H1 (cell line): ENCODE data around the gene COPS2. TPM values are rescaled to one million over a fixed set of nuclear protein-coding genes. Genes with fewer than 3 reads are reported as not detected.

ENCODE experiments used
- RXRA ChIP-seq: IDR thresholded peaks from 2 replicates; pipeline ENCODE4 v1.6.1; 2011; ENCODE audit warnings: low read depth, mild to moderate bottlenecking, low read length, moderate library complexity; ENCODE audit not compliant: insufficient read depth
- TCF12 ChIP-seq: IDR thresholded peaks from 2 replicates; pipeline ENCODE4 v1.6.1; 2011; ENCODE audit warnings: low read depth, mild to moderate bottlenecking, low read length
- polyA plus RNA-seq, 7 experiments: library from polyadenylated mRNA; depleted of rRNA in 3 of 7; stranded (reverse) in 5 of 7; unstranded in 2 of 7; fragments of >200 nt in 5 of 7; fragments of 200-250 nt in 2 of 7; gene quantifications; 1 replicate in 5 of 7; 2 replicates in 1 of 7; 4 replicates in 1 of 7; pipeline versions ENCODE4 v1.2.1 to v1.2.3, GENCODE V29; 2011 to 2013; ENCODE audit warnings: missing spikeins in 2 of 7, mixed read lengths in 2 of 7
- total RNA-seq: library from RNA; stranded (reverse); fragmentation: NEBNext Ultra II Directional; extraction: Animal tissue kit (Norgen Biotek cat#: 25700); gene quantifications from 2 replicates; pipeline ENCODE4 v1.2.1, GENCODE V29; 2021
- TF ChIP-seq, protein P1 (sequence below): fragments of 300-600 bp; sonication (generic); IDR thresholded peaks from 2 replicates; pipeline ENCODE4 v1.7.1; 2012; ENCODE audit warnings: low read length, moderate library complexity, mild to moderate bottlenecking, inconsistent platforms; ENCODE audit not compliant: insufficient replicate concordance

The COPS2 gene
- total and polyA plus RNA-seq, 2 of the 8 experiments (the other 6 are each of a cell fraction or from before 2014, with no cell fraction given), result 17.7 to 85.1 TPM

DNA sequence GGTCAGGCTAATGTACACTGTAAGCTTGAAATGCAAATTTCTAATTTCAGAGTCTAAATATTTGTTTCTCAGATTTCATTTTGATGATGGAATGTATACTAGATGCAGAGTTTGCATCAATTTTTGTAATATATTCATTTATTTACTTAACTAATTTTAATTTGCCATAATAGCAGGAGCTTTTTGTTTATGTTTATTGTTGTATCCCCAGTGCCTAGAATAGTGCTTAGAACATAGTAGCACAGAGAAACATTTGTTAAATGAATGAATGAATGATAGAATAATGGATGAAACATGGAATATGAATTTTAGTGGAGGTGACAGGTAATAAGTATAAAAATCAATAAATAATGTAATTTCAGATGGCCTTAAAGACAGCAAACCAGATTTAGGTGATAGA is 9.5 kb upstream of the COPS2 start (continued):
- TF ChIP-seq, protein P1, sequence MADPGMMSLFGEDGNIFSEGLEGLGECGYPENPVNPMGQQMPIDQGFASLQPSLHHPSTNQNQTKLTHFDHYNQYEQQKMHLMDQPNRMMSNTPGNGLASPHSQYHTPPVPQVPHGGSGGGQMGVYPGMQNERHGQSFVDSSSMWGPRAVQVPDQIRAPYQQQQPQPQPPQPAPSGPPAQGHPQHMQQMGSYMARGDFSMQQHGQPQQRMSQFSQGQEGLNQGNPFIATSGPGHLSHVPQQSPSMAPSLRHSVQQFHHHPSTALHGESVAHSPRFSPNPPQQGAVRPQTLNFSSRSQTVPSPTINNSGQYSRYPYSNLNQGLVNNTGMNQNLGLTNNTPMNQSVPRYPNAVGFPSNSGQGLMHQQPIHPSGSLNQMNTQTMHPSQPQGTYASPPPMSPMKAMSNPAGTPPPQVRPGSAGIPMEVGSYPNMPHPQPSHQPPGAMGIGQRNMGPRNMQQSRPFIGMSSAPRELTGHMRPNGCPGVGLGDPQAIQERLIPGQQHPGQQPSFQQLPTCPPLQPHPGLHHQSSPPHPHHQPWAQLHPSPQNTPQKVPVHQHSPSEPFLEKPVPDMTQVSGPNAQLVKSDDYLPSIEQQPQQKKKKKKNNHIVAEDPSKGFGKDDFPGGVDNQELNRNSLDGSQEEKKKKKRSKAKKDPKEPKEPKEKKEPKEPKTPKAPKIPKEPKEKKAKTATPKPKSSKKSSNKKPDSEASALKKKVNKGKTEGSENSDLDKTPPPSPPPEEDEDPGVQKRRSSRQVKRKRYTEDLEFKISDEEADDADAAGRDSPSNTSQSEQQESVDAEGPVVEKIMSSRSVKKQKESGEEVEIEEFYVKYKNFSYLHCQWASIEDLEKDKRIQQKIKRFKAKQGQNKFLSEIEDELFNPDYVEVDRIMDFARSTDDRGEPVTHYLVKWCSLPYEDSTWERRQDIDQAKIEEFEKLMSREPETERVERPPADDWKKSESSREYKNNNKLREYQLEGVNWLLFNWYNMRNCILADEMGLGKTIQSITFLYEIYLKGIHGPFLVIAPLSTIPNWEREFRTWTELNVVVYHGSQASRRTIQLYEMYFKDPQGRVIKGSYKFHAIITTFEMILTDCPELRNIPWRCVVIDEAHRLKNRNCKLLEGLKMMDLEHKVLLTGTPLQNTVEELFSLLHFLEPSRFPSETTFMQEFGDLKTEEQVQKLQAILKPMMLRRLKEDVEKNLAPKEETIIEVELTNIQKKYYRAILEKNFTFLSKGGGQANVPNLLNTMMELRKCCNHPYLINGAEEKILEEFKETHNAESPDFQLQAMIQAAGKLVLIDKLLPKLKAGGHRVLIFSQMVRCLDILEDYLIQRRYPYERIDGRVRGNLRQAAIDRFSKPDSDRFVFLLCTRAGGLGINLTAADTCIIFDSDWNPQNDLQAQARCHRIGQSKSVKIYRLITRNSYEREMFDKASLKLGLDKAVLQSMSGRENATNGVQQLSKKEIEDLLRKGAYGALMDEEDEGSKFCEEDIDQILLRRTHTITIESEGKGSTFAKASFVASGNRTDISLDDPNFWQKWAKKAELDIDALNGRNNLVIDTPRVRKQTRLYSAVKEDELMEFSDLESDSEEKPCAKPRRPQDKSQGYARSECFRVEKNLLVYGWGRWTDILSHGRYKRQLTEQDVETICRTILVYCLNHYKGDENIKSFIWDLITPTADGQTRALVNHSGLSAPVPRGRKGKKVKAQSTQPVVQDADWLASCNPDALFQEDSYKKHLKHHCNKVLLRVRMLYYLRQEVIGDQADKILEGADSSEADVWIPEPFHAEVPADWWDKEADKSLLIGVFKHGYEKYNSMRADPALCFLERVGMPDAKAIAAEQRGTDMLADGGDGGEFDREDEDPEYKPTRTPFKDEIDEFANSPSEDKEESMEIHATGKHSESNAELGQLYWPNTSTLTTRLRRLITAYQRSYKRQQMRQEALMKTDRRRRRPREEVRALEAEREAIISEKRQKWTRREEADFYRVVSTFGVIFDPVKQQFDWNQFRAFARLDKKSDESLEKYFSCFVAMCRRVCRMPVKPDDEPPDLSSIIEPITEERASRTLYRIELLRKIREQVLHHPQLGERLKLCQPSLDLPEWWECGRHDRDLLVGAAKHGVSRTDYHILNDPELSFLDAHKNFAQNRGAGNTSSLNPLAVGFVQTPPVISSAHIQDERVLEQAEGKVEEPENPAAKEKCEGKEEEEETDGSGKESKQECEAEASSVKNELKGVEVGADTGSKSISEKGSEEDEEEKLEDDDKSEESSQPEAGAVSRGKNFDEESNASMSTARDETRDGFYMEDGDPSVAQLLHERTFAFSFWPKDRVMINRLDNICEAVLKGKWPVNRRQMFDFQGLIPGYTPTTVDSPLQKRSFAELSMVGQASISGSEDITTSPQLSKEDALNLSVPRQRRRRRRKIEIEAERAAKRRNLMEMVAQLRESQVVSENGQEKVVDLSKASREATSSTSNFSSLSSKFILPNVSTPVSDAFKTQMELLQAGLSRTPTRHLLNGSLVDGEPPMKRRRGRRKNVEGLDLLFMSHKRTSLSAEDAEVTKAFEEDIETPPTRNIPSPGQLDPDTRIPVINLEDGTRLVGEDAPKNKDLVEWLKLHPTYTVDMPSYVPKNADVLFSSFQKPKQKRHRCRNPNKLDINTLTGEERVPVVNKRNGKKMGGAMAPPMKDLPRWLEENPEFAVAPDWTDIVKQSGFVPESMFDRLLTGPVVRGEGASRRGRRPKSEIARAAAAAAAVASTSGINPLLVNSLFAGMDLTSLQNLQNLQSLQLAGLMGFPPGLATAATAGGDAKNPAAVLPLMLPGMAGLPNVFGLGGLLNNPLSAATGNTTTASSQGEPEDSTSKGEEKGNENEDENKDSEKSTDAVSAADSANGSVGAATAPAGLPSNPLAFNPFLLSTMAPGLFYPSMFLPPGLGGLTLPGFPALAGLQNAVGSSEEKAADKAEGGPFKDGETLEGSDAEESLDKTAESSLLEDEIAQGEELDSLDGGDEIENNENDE, result no peak
- TF ChIP-seq TCF12 (no peak), RXRA (no peak)
